GM19467 (cell line): ENCODE data around the gene FBXO36.
"Not testable (repeated sequence)": the region's sequence is repeated elsewhere in the genome, so short reads cannot be mapped to it uniquely, and the experiment has no call there.

Experiments used
- ATAC-seq: cut with Tn5 transposase; IDR thresholded peaks from one replicate; pipeline ENCODE4 v1.9.1; 2021; ENCODE audit warnings: mild to moderate bottlenecking, moderate library complexity; ENCODE audit not compliant: unreplicated experiment

The FBXO36 gene

GRCh38 chr2:229910147-229910831 lies 12.0 kb upstream of the FBXO36 start:
- no peak for ATAC-seq

- ATAC-seq = no peak
Observed at GRCh38 chr2:229910832-229911412, 11.4 kb upstream of the FBXO36 start.

GRCh38 chr2:229914171-229914570 lies 8.1 kb upstream of the FBXO36 start:
- ATAC-seq = no peak

- no peak for ATAC-seq
Observed at GRCh38 chr2:229917793-229918192, 4.5 kb upstream of the FBXO36 start.

GRCh38 chr2:229920011-229920641 lies 2.2 kb upstream of the FBXO36 start:
- ATAC-seq = no peak

- peak; percentile 18 for ATAC-seq
Observed at GRCh38 chr2:229921101-229921891, 1.0 kb upstream of the FBXO36 start.

DNA sequence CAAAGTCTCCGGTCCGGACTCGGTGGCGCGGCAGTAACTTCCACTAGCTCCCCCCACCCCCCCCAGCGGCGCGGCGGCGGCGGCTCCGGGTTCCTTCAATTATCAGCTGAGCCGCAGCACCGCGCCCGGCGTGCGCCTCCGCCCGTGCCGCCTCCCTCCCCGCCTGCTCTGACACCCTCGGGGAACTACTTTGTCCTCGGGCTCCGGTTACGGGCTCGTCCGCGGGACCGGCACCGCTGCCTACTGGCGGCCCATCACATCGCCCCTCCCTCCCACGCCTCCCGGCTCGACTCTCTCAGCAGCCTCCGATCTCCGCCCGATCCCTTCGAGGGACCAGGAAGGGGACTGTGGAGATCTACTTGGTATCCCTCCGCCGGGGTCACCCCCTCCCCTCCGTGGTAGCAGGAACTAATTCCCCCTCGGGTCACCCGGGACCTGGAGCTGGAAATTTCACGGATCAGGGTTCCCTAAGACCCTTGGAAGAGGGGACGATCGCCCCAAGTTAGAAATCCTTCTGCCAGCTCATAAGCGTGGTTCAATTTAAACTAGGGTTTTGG lies 333 bp upstream of the FBXO36 start, which contains the start of gene TRIP12:
Gene TRIP12 (minus strand): TSS at position 118 of the 557 bp plus-strand sequence. CDS start 41,930 bp downstream, outside the sequence.
- ATAC-seq = peak; percentile 70

- ATAC-seq = not testable (repeated sequence)
Observed at GRCh38 chr2:229924541-229924940, 2.2 kb downstream of the FBXO36 start.

GRCh38 chr2:229925201-229925600 lies 2.9 kb downstream of the FBXO36 start:
- no peak for ATAC-seq

- no peak for ATAC-seq
Observed at GRCh38 chr2:229927817-229928321, 5.6 kb downstream of the FBXO36 start.

GRCh38 chr2:229930656-229931055 lies 8.4 kb downstream of the FBXO36 start:
- ATAC-seq = no peak

GRCh38 chr2:229931241-229931640 lies 8.9 kb downstream of the FBXO36 start:
- ATAC-seq = no peak

DNA sequence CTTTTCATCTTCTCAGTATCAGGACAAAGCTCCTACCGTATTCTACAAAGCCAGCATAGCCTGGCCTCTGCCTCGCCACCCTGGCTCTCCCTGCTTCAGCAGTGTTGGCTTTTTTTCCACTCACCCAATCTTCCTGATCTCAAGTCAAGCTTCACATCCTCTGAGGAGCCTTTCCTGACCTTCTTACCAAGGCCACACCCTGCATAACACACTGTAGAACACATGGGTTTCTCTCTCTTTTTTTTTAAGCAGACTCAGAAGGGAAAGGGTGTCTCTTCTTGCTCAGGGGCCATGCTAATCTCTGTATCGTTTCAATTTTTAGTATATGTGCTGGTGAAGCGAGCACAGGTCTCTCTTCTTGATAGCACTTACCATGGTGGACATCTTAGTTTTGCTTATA lies 15.2 kb downstream of the FBXO36 start:
- ATAC-seq = no peak

DNA sequence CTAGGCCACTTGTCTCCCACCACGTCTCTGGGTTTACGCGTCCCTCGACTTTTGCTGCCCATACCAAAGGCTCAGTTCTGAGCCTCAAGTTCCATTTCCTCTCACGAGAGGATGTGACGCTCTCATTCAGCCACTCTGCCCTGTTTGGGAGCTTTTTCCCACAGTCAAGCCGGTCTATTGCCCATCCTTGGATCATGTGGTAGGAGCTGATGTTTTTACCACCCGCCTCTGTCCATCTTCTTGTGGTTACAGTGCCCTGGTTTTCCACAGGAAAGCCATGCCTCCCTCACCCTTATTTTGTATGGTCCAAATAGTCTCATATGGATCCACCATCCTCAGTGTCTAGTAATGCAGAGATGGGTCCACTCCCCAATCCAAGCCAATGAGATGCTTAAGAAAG lies 20.4 kb downstream of the FBXO36 start:
- no peak for ATAC-seq

DNA sequence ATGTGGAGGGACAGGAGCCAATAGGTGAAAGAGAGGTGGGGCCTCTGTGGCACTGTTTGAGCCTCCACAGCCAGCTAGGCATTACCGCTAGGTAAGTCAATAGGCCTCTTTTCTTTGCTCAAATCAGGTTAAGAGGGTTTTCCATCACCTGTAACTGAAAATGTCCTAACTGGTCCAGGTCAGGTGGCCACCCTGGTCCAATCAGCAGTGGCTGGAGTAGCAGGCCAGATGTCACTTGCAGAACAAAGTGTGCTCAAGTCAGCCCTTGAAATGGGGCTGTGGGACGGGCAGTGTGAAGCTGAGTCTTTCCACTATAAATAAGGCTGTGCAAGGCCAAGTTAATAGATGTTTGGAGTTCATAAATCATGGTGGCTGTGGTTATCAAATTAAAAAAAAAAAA lies 20.9 kb downstream of the FBXO36 start:
- ATAC-seq = no peak

DNA sequence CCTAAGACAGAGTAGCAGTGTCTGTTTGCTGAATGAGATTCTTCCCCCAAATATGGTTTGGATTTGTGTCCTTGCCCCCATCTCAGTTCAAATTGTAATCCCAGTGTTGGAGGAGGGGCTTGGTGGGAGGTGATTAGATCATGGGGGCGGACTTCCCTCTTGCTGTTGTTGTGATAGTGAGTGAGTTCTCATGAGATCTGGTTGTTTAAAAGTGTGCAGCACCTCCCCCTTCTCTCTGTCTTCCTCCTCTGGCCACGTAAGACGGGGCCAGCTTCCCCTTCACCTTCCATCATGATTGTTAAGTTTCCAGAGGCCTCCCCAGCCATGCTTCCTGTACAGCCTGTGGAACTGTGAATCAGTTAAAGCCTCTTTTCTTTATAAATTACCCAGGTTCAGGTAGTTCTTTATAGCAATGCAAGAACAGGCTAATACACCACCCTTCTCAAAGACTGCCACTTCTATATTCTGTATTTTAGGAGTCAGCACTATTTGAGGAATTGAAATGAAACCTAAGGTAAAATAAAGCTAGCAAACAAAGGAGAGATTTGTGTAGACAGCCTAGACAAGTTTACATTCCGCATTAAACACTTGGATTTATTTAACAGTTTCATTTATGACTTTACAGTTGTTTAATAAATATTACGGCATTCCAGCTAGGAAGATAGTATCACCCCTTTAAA lies 21.6 kb downstream of the FBXO36 start:
- ATAC-seq = no peak

DNA sequence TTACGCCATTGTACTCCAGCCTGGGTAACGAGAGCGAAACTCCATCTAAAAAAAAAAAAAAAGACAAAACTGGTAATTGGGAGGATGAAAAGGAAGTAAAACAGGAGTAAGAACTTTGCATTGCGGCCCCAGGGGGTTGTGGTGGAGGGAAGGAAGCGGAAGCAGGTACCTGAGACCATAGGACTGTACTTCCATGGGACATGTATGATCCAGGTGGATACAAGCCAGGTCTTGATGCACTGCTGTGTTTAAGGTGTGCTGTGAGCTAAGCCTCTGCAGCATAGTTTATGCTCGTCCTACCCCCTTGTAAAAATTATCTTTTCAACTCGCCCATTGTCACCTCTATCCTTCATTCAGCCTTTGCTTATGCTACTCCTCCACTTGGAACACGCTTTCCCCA lies 23.7 kb downstream of the FBXO36 start:
- ATAC-seq = no peak

DNA sequence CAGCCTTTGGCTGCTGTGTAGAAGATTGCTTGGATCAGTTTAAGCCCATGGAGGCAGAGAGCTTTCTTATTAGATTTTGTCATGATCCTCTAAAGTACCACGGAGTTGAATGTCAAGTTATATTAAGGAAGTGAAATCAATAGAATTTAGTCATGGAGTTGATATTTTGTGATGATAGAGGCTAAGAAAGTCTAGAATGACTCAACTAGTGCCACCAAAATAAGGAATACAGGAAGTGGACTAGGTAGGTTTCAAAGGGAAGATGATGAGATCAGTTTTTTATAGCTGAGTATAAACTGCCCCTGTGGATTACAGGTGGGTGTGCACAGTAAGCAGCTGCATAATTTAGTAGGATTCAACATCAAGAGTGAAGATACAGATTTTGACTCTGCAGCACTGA lies 25.2 kb downstream of the FBXO36 start:
- no peak for ATAC-seq

DNA sequence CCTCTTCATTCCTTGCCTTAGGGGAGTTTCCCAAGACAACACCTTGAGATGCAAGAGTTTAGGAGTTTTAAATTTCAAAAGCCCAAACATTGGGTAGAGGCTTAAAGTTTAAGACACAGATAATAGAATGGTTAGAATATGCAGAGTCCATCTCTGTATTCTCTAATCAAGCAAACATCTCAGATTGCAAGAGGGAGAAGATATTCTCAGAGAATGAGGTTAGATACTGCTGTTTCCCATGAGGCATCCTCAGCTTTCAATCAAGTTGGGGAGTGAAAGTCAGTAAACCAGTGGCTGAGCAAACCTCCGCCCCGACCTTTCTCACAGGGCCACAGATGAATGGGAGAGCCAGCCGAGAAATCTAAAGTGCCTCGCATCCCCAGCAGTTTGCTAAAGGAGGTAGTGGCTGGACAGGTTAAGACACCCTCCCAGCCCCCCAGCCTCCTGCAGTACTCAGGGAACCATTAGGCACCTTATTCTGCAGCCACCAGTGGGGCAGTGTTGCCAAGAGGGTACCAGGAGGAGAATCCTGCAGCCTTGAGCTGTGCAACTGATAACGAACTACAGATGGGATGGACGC lies 30.0 kb downstream of the FBXO36 start:
- ATAC-seq = no peak

DNA sequence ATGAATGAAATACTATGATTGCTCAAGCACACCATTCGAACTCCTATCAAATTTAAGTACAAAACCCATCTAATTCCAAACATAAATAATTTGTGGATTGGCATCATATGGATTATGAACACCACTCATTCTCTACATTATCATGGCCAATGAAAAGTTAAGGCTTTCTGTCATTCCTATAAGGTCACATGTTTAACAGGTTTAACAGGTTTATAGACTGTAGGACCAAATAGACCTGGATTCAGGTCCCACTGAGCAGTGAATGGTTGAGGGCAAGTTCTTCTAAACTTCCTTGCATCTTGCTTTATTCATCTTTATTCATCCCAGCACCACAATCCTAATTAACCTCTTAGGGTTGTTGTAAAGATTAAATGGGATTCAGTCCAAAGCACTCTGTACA lies 33.4 kb downstream of the FBXO36 start:
- no peak for ATAC-seq
